PC-3 (cell line): ENCODE data around the gene ETFA.

Source experiments
- CTCF ChIP-seq: fragments of 300-600 bp; sonication (generic); conservative IDR thresholded peaks from 2 replicates; pipeline ENCODE4 v1.5.1; 2017; ENCODE audit warnings: antibody characterized with exemption, low read depth, mild to moderate bottlenecking, low read length
- EZH2 ChIP-seq: fragments of 300-600 bp; sonication (generic); IDR thresholded peaks from one replicate; pipeline ENCODE4 v1.6.1; 2017; ENCODE audit warnings: antibody characterized with exemption, mild to moderate bottlenecking, low read length; ENCODE audit not compliant: unreplicated experiment

- TF ChIP-seq CTCF (no peak), EZH2 (no peak)
Observed at GRCh38 chr15:76360416-76360815, 49.1 kb upstream of the ETFA start.
